Retinal pigment epithelial cell (primary cell): Measurements from ENCODE around the gene PKNOX2.

Experiments used
- DNase-seq: peaks from one replicate; pipeline ENCODE4 v3.0.0-alpha.2; 2010; ENCODE audit warnings: low read depth
- H3K4me3 ChIP-seq: 2 replicates; pipeline ENCODE4 v1.5.1; 2011; ENCODE audit warnings: mild to moderate bottlenecking, low read length, control low read depth, moderate library complexity
- CTCF ChIP-seq: conservative IDR thresholded peaks from 2 replicates; pipeline ENCODE4 v1.5.1; 2011; ENCODE audit warnings: low read depth, low read length, control low read depth, inconsistent platforms

Gene PKNOX2

GRCh38 chr11:125428486-125429173 lies 264.1 kb downstream of the PKNOX2 start:
- peak; percentile 18 for TF ChIP-seq CTCF
- no peak for DNase-seq
- no peak overlapping the region for H3K4me3 ChIP-seq

GRCh38 chr11:125429174-125429707 lies 264.7 kb downstream of the PKNOX2 start:
- DNase-seq, result no peak
- TF ChIP-seq CTCF, result peak; percentile 96
- no peak overlapping the region for H3K4me3 ChIP-seq

- no peak for DNase-seq
- no peak overlapping the region for H3K4me3 ChIP-seq
- no peak for TF ChIP-seq CTCF
Observed at GRCh38 chr11:125429807-125430678, 265.5 kb downstream of the PKNOX2 start.

- no peak for TF ChIP-seq CTCF
- DNase-seq, result no peak
- H3K4me3 ChIP-seq, result no peak overlapping the region
Observed at GRCh38 chr11:125431009-125431408, 266.5 kb downstream of the PKNOX2 start.

- TF ChIP-seq CTCF, result no peak
- DNase-seq, result no peak
- H3K4me3 ChIP-seq, result no peak overlapping the region
Observed at GRCh38 chr11:125431481-125431880, 266.9 kb downstream of the PKNOX2 start.

GRCh38 chr11:125433454-125434121 lies 269.0 kb downstream of the PKNOX2 start:
- peak; percentile 82 for TF ChIP-seq CTCF
- no peak for DNase-seq
- no peak overlapping the region for H3K4me3 ChIP-seq
